Bone marrow (tissue), 2 donors: Measurements from ENCODE around the gene RETSAT.

Experiments used
- DNase-seq, 2 donors: peaks; one replicate each; lab custom pipeline; 2025; lab: John Stamatoyannopoulos, UW

RETSAT gene

GRCh38 chr2:85308201-85308600 lies 46.1 kb downstream of the RETSAT start:
- no peak for DNase-seq

- DNase-seq, result no peak
These were observed 46.8 kb downstream of the RETSAT start for GRCh38 chr2:85307527-85307897.

GRCh38 chr2:85303780-85304531 lies 50.4 kb downstream of the RETSAT start:
- no peak for DNase-seq

GRCh38 chr2:85302121-85302520 lies 52.2 kb downstream of the RETSAT start:
- DNase-seq, result no peak
